K562 (cell line): ENCODE measurements around the gene NAXE. TPM values are rescaled to one million over a fixed set of nuclear protein-coding genes. Genes with fewer than 3 reads are reported as not detected.

Source experiments
- MGA ChIP-seq: fragments of 450-650 bp; IDR thresholded peaks from 2 replicates; pipeline ENCODE4 v1.6.1; 2016; ENCODE audit warnings: mild to moderate bottlenecking, moderate library complexity
- NR0B1 ChIP-seq: fragments of 450-650 bp; IDR thresholded peaks from one replicate; pipeline ENCODE4 v1.6.1; 2018; ENCODE audit warnings: mild to moderate bottlenecking, moderate library complexity; ENCODE audit not compliant: partially characterized antibody
- RB1 ChIP-seq: fragments of 450-650 bp; IDR thresholded peaks from 2 replicates; pipeline ENCODE4 v1.6.1; 2017; ENCODE audit warnings: low read depth, mild to moderate bottlenecking
- RBM39 ChIP-seq: fragments of 200-400 bp; formaldehyde crosslinking; optimal IDR thresholded peaks from 2 replicates; pipeline ENCODE3; 2018; ENCODE audit warnings: low read depth, low read length
- SIX5 ChIP-seq, 2 experiments: IDR thresholded peaks; 2 replicates each; pipeline ENCODE4 v1.6.1; 2011; ENCODE audit warnings: low read length in 2 of 2, borderline replicate concordance in 1 of 2, low read depth in 1 of 2, mild to moderate bottlenecking in 1 of 2, moderate library complexity in 1 of 2; ENCODE audit not compliant: insufficient read depth in 1 of 2
- SMAD4 ChIP-seq: fragments of 250-450 bp; sonication (Bioruptor Pico); conservative IDR thresholded peaks from 2 replicates; pipeline ENCODE4 v1.8.0; 2021; ENCODE audit warnings: inconsistent platforms, mild to moderate bottlenecking, moderate library complexity
- SMARCB1 ChIP-seq: IDR thresholded peaks from 2 replicates; pipeline ENCODE4 v1.6.1; 2011; ENCODE audit warnings: improper control_type of control experiment, low read depth; ENCODE audit not compliant: insufficient read length
- TCF15 ChIP-seq: fragments of 250-450 bp; sonication (Bioruptor Pico); IDR thresholded peaks from 2 replicates; pipeline ENCODE4 v1.8.0; 2022; ENCODE audit warnings: moderate library complexity, mild to moderate bottlenecking, inconsistent platforms
- ZC3H11A ChIP-seq: IDR thresholded peaks from 2 replicates; pipeline ENCODE4 v1.6.1; 2012; ENCODE audit warnings: low read depth, low read length, improper control_type of control experiment
- ZHX1 ChIP-seq: fragments of 150-350 bp; conservative IDR thresholded peaks from 2 replicates; pipeline ENCODE4 v1.6.1; 2014; ENCODE audit warnings: low read length
- polyA plus RNA-seq, 8 experiments: library from polyadenylated mRNA; depleted of rRNA in 4 of 8; stranded (reverse) in 5 of 8; unstranded in 3 of 8; fragments of >200 nt; fragmentation: Nextera tagmentation in 2 of 8; fragmentation: Illumina TruSeq in 1 of 8; extraction: Ambion mirVana in 2 of 8; extraction: Trizol in 1 of 8; gene quantifications; 2 replicates each; pipeline versions ENCODE4 v1.2.1 to v1.2.3, GENCODE V29; 2011 to 2014; ENCODE audit warnings: inconsistent platforms in 1 of 8, missing spikeins in 1 of 8
- total RNA-seq, 7 experiments: library from RNA; depleted of rRNA in 6 of 7; stranded (reverse); fragments of >200 nt in 6 of 7; fragmentation: Illumina TruSeq in 2 of 7; extraction: Trizol in 2 of 7; gene quantifications; 2 replicates each; pipeline versions ENCODE4 v1.2.1 to v1.2.3, GENCODE V29; 2011 to 2021; ENCODE audit warnings: low replicate concordance in 1 of 7

NAXE gene
- total and polyA plus RNA-seq, 9 of the 15 experiments (the other 6 are each of a cell fraction or from before 2014, with no cell fraction given): 27.3 to 137 (median 90.0) TPM

- TF ChIP-seq SMARCB1 (no peak), MGA (no peak; the same call in 1 of the 2 replicates), ZC3H11A (no peak), RBM39 (no peak), SMAD4 (CRISPR knock-in tag) (peak; percentile 41; the same call in 1 of the 2 replicates), TCF15 (CRISPR knock-in tag) (no peak), ZHX1 (no peak), NR0B1 (no peak), SIX5 (IDR thresholded peaks at IDR 0.05; ENCODE audit: borderline replicate concordance in 1 of 2, insufficient read depth in 1 of 2, low read depth in 1 of 2, low read length in 2 of 2) (no peak), RB1 (peak; percentile 66; the same call in 1 of the 2 replicates)
Measured at GRCh38 chr1:156601122-156601830, 9.7 kb downstream of the NAXE start, which contains the start of gene GPATCH4 (continued).
